Measurements from ENCODE around the gene MAPK13.
A peak's percentile ranks its signal among the peaks of the same experiment; 100 is the strongest.

- TF ChIP-seq, protein P1, sequence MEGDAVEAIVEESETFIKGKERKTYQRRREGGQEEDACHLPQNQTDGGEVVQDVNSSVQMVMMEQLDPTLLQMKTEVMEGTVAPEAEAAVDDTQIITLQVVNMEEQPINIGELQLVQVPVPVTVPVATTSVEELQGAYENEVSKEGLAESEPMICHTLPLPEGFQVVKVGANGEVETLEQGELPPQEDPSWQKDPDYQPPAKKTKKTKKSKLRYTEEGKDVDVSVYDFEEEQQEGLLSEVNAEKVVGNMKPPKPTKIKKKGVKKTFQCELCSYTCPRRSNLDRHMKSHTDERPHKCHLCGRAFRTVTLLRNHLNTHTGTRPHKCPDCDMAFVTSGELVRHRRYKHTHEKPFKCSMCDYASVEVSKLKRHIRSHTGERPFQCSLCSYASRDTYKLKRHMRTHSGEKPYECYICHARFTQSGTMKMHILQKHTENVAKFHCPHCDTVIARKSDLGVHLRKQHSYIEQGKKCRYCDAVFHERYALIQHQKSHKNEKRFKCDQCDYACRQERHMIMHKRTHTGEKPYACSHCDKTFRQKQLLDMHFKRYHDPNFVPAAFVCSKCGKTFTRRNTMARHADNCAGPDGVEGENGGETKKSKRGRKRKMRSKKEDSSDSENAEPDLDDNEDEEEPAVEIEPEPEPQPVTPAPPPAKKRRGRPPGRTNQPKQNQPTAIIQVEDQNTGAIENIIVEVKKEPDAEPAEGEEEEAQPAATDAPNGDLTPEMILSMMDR (conservative IDR thresholded peaks at IDR 0.05; ENCODE audit: low read depth, low read length) = peak; percentile 45
- TF ChIP-seq EZH2 (IDR thresholded peaks at IDR 0.05; ENCODE audit: borderline replicate concordance, low read depth, low read length, poor library complexity, severe bottlenecking) = no peak
Measured at GRCh38 chr6:36139431-36139830, 9.1 kb downstream of the MAPK13 start.
